Endothelial cell of umbilical vein (primary cell): ENCODE measurements around the gene FRS3. TPM values are rescaled to one million over a fixed set of nuclear protein-coding genes. Genes with fewer than 3 reads are reported as not detected.

Source experiments
- BruUV-seq: library from RNA; stranded (reverse); fragments of 400-500 nt; replicated peaks from 2 replicates; lab custom pipeline; 2021; lab: Mats Ljungman, UMichigan
- CTCF ChIA-PET: fragments of 300-600, 350-600 bp; sonication (Branson Sonifier 250); formaldehyde crosslinking; loops from one replicate; lab custom pipeline; 2021; ENCODE audit warnings: antibody characterized with exemption, inconsistent platforms; lab: Charles Lee
- POLR2A ChIA-PET: fragments of 300-600, 350-600 bp; sonication (Branson Sonifier 250); formaldehyde crosslinking; loops from one replicate; lab custom pipeline; 2021; ENCODE audit warnings: antibody characterized with exemption, inconsistent platforms; lab: Charles Lee
- DNase-seq: peaks from one replicate; pipeline ENCODE4 v3.0.0-alpha.2; 2011; ENCODE audit warnings: low read depth, low spot score
- FAIRE-seq: peaks from 2 replicates; lab custom pipeline; 2011; peaks lifted over from hg19 to GRCh38; lab: Jason Lieb, UNC
- H2AFZ ChIP-seq: 2 replicates; pipeline ENCODE4 v1.6.0; 2012; ENCODE audit warnings: low read depth, low read length, control low read depth, inconsistent platforms
- H3K27ac ChIP-seq: 2 replicates; pipeline ENCODE4 v1.5.1; 2011; ENCODE audit warnings: low read depth, mild to moderate bottlenecking, control low read depth, low read length, moderate library complexity; ENCODE audit not compliant: insufficient read depth
- H3K27me3 ChIP-seq, 2 experiments: 2 replicates each; pipeline versions ENCODE4 v1.6.0 to v1.6.1; 2011; ENCODE audit warnings: low read length in 2 of 2, mixed read lengths in 1 of 2; ENCODE audit not compliant: control insufficient read depth in 2 of 2, insufficient read depth in 2 of 2
- H3K36me3 ChIP-seq, 2 experiments: 2 replicates in 1 of 2; 3 replicates in 1 of 2; pipeline ENCODE4 v1.5.1; 2011; ENCODE audit warnings: low read length in 2 of 2, mild to moderate bottlenecking in 1 of 2, moderate library complexity in 1 of 2; ENCODE audit not compliant: control insufficient read depth in 2 of 2, insufficient read depth in 2 of 2; ENCODE audit errors: extremely low read depth in 1 of 2
- H3K4me1 ChIP-seq: 3 replicates; pipeline ENCODE4 v1.5.1; 2011; ENCODE audit warnings: mild to moderate bottlenecking, low read length; ENCODE audit not compliant: control insufficient read depth, insufficient read depth; ENCODE audit errors: extremely low read depth
- H3K4me2 ChIP-seq: 2 replicates; pipeline ENCODE4 v1.6.1; 2011; ENCODE audit warnings: low read length, control low read depth, mixed read lengths; ENCODE audit not compliant: insufficient read depth
- H3K4me3 ChIP-seq, 3 experiments: fragments of 200-600 bp in 1 of 3; sonication (generic), shearing (Covaris generic) in 1 of 3; replicated peaks in 1 of 3; 2 replicates each; pipeline ENCODE4 v1.5.1; 2011 to 2016; ENCODE audit warnings: control low read depth in 3 of 3, low read length in 3 of 3, mild to moderate bottlenecking in 2 of 3, inconsistent platforms in 1 of 3, low read depth in 1 of 3, moderate library complexity in 1 of 3; ENCODE audit not compliant: insufficient read depth in 1 of 3
- H3K79me2 ChIP-seq: 2 replicates; pipeline ENCODE4 v1.6.0; 2012; ENCODE audit warnings: low read length, inconsistent platforms; ENCODE audit not compliant: control insufficient read depth, insufficient read depth
- H3K9ac ChIP-seq: replicated peaks from 2 replicates; pipeline ENCODE3; 2011; ENCODE audit warnings: low read length, control low read depth; ENCODE audit not compliant: insufficient read depth; ENCODE audit errors: extremely low read depth
- H3K9me1 ChIP-seq: replicated peaks from 3 replicates; pipeline ENCODE4 v1.6.0; 2011; ENCODE audit warnings: mild to moderate bottlenecking, low read length; ENCODE audit not compliant: control insufficient read depth, insufficient read depth; ENCODE audit errors: extremely low read depth
- H3K9me3 ChIP-seq: replicated peaks from 2 replicates; pipeline ENCODE4 v1.5.1; 2012; ENCODE audit warnings: low read length, inconsistent platforms; ENCODE audit not compliant: control insufficient read depth, insufficient read depth
- H4K20me1 ChIP-seq: replicated peaks from 2 replicates; pipeline ENCODE3; 2011; ENCODE audit warnings: mild to moderate bottlenecking, low read length; ENCODE audit not compliant: control insufficient read depth, insufficient read depth; ENCODE audit errors: extremely low read depth
- CTCF ChIP-seq, 2 donors: IDR thresholded peaks; 1 replicate in 1 of 2; 2 replicates in 1 of 2; pipeline ENCODE4 v1.5.1; 2011; ENCODE audit warnings: low read length in 2 of 2, mild to moderate bottlenecking in 2 of 2, moderate library complexity in 2 of 2, control low read depth in 1 of 2, inconsistent platforms in 1 of 2, low read depth in 1 of 2; ENCODE audit not compliant: insufficient read depth in 1 of 2; ENCODE audit errors: extremely low read depth in 1 of 2
- EZH2 ChIP-seq: IDR thresholded peaks from 2 replicates; pipeline ENCODE4 v1.6.1; 2012; ENCODE audit warnings: borderline replicate concordance, low read depth, mild to moderate bottlenecking, moderate library complexity, low read length, inconsistent platforms; ENCODE audit not compliant: severe bottlenecking
- FOS ChIP-seq: IDR thresholded peaks from 2 replicates; pipeline ENCODE4 v1.6.1; 2011; ENCODE audit warnings: mild to moderate bottlenecking, low read length, moderate library complexity, borderline replicate concordance; ENCODE audit not compliant: insufficient read depth
- GATA2 ChIP-seq: IDR thresholded peaks from 2 replicates; pipeline ENCODE4 v1.7.0; 2011; ENCODE audit warnings: low read depth, mild to moderate bottlenecking, moderate library complexity, mixed read lengths, low read length; ENCODE audit not compliant: insufficient read length, insufficient read depth
- JUN ChIP-seq: IDR thresholded peaks from 2 replicates; pipeline ENCODE4 v1.6.1; 2011; ENCODE audit warnings: borderline replicate concordance, low read depth; ENCODE audit not compliant: insufficient read length, insufficient read depth
- MYC ChIP-seq: IDR thresholded peaks from one replicate; pipeline ENCODE4 v1.6.1; 2011; ENCODE audit warnings: mild to moderate bottlenecking, low read depth, low read length
- POLR2A ChIP-seq: IDR thresholded peaks from 2 replicates; pipeline ENCODE4 v1.6.1; 2012; ENCODE audit warnings: low read depth, mild to moderate bottlenecking, control low read depth, low read length
- POLR2AphosphoS5 ChIP-seq: IDR thresholded peaks from 2 replicates; pipeline ENCODE4 v1.6.1; 2012; ENCODE audit warnings: low read depth, mild to moderate bottlenecking, control low read depth, low read length, moderate library complexity; ENCODE audit not compliant: insufficient read depth
- dilution Hi-C: fragments of 300-500 bp; cut with MboI; formaldehyde crosslinking; loops from one replicate; pipeline ENCODE4 v1.15.0; 2019; ENCODE audit warnings: low sequenced_read_pairs; ENCODE audit not compliant: extremely low pct_ligation_motif_present
- intact Hi-C: fragments of 100-400 bp; cut with micrococcal nuclease; formaldehyde crosslinking; loops from one replicate; pipeline ENCODE4 v1.10.0; 2022
- polyA plus RNA-seq, 4 experiments: library from polyadenylated mRNA; depleted of rRNA in 3 of 4; stranded (reverse) in 3 of 4; unstranded in 1 of 4; fragments of >200 nt; gene quantifications; 2 replicates each; pipeline versions ENCODE4 v1.2.1 to v1.2.3, GENCODE V29; 2011 to 2012; ENCODE audit warnings: missing spikeins in 1 of 4
- total RNA-seq: library from RNA; stranded (reverse); gene quantifications from 2 replicates; pipeline ENCODE4 v1.2.3, GENCODE V29; 2021

Gene FRS3
- total and polyA plus RNA-seq, 2 donors (not counting 3 experiments of a cell fraction or from before 2014, with no cell fraction given) = 5.2 to 5.3 TPM

GRCh38 chr6:41785689-41786450, 6.2 kb upstream of the FRS3 start:
- Histone ChIP-seq H3K4me2 (peak overlapping the region; percentile 80), H3K36me3 (peaks cover 5 to 6% of the 10 kb centered on the region in 2 experiments), H3K9me1 (no peaks in the 10 kb centered on the region), H2AFZ (peak overlapping the region; percentile 51), H3K27ac (no peak overlapping the region), H3K27me3 (no peaks in the 10 kb centered on the region), H3K79me2 (peaks cover 17% of the 10 kb centered on the region), H3K4me3 (peak overlapping the region; percentile 11 to 94 (median 27)), H3K4me1 (peaks cover 18% of the 10 kb centered on the region), H4K20me1 (no peaks in the 10 kb centered on the region), H3K9me3 (no peaks in the 10 kb centered on the region), H3K9ac (no peak overlapping the region)
- BruUV-seq = no TSS peak
- ChIA-PET CTCF (interaction anchor here (0.9 to 4.5 kb wide), 21 partner anchors 11 to 418 kb away, joined by 3 to 78 read pairs (median 6); partner anchors contain the start of genes BYSL, CCND3, MED20 and TAF8), POLR2A (interaction anchor here (0.6 to 2.4 kb wide), 2 partner anchors 135 to 996 kb away, joined by 5 to 7 read pairs; partner anchors contain the start of genes BICRAL, BYSL and MED20)
- FAIRE-seq (no peak), DNase-seq (no peak)
- dilution Hi-C loops (no loop called here), intact Hi-C loops (loop anchor here (2.0 kb wide), 2 partner anchors 51 to 777 kb away; partner anchors contain the start of gene TFEB)
- no peak for TF ChIP-seq JUN
- TF ChIP-seq POLR2AphosphoS5 = no peak
- TF ChIP-seq CTCF (IDR thresholded peaks at IDR 0.05; ENCODE audit: extremely low read depth in 1 of 2, insufficient read depth in 1 of 2, low read depth in 1 of 2, low read length in 2 of 2) = no peak
- TF ChIP-seq EZH2 = no peak
- no peak for TF ChIP-seq MYC
- TF ChIP-seq GATA2 = no peak
- TF ChIP-seq FOS = no peak
- TF ChIP-seq POLR2A = no peak
